Body of pancreas (tissue), 4 donors: ENCODE measurements around the gene LACTB.

ENCODE experiments used
- POLR2A ChIP-seq, 3 donors: fragments of 450-650 bp; IDR thresholded peaks; one replicate each; pipeline ENCODE4 v1.6.1; 2016; ENCODE audit warnings: antibody characterized with exemption in 3 of 3, mild to moderate bottlenecking in 2 of 3
- TF ChIP-seq, protein P1 (sequence below), 7 experiments: fragments of 450-650 bp in 4 of 7; fragments of 200-600 bp in 3 of 7; sonication (generic) in 3 of 7; IDR thresholded peaks; one replicate each; pipeline ENCODE4 v1.5.1; 2016 to 2019; ENCODE audit warnings: antibody characterized with exemption in 7 of 7

DNA sequence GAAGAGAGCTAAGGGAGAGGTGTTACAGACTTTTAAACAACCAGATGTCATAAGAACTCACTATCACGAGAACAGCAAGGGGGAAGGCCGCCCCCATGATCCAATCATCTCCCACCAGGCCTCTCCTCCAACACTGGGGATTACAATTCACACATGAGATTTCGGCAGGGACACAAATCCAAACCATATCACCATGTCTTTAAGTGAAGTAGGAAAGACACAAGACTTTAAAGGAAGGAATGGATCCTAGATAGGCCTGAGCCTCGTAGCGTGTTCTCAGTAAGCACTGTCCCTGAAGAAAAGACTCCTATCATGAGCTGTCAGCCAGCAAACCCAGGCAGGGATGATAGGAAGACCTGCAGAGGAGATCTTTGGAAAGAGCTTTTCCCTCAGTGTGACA, 50.7 kb downstream of the LACTB start:
- TF ChIP-seq, protein P1, sequence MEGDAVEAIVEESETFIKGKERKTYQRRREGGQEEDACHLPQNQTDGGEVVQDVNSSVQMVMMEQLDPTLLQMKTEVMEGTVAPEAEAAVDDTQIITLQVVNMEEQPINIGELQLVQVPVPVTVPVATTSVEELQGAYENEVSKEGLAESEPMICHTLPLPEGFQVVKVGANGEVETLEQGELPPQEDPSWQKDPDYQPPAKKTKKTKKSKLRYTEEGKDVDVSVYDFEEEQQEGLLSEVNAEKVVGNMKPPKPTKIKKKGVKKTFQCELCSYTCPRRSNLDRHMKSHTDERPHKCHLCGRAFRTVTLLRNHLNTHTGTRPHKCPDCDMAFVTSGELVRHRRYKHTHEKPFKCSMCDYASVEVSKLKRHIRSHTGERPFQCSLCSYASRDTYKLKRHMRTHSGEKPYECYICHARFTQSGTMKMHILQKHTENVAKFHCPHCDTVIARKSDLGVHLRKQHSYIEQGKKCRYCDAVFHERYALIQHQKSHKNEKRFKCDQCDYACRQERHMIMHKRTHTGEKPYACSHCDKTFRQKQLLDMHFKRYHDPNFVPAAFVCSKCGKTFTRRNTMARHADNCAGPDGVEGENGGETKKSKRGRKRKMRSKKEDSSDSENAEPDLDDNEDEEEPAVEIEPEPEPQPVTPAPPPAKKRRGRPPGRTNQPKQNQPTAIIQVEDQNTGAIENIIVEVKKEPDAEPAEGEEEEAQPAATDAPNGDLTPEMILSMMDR (IDR thresholded peaks at IDR 0.05): no peak
- TF ChIP-seq POLR2A (IDR thresholded peaks at IDR 0.05): no peak
